ENCODE data around the gene LARGE1. TPM values are rescaled to one million over a fixed set of nuclear protein-coding genes. Genes with fewer than 3 reads are reported as not detected.

The LARGE1 gene
- total and polyA plus RNA-seq, 8 donors, result 4.1 to 29.3 (median 13.7) TPM

DNA sequence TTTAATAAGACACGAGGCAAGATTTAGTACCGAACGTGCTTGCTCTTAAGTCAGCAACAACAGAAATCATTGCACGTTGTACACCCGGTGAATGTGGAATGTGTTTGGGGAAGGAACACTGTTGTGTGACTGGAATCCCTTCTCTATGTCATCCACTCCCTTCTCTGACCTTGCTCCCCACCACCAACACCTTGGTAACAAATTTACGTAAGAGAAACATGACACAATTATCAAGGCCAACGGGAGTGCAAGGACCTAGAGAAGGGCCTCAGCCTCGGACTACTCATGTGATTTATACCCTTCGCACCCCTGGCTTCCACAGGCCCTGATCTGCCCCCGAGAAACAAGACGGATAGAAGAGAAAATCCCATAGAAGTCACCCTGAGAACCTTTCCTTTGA lies 236.2 kb downstream of the LARGE1 start:
- Histone ChIP-seq H3K9me3 (no peaks in the 10 kb centered on the region), H3K27ac (no peak overlapping the region), H3K36me3 (no peaks in the 10 kb centered on the region), H3K4me1 (no peaks in the 10 kb centered on the region), H3K27me3 (no peaks in the 10 kb centered on the region), H3K4me3 (no peak overlapping the region)
- intact Hi-C loops (cut with DNase I), result no loop called here
- FAIRE-seq, result no peak
- ATAC-seq, result no peak
- 91 to 92% methylated on average over 11 of the region's 11 CpGs for WGBS, 2 donors
- TF ChIP-seq, protein P1, sequence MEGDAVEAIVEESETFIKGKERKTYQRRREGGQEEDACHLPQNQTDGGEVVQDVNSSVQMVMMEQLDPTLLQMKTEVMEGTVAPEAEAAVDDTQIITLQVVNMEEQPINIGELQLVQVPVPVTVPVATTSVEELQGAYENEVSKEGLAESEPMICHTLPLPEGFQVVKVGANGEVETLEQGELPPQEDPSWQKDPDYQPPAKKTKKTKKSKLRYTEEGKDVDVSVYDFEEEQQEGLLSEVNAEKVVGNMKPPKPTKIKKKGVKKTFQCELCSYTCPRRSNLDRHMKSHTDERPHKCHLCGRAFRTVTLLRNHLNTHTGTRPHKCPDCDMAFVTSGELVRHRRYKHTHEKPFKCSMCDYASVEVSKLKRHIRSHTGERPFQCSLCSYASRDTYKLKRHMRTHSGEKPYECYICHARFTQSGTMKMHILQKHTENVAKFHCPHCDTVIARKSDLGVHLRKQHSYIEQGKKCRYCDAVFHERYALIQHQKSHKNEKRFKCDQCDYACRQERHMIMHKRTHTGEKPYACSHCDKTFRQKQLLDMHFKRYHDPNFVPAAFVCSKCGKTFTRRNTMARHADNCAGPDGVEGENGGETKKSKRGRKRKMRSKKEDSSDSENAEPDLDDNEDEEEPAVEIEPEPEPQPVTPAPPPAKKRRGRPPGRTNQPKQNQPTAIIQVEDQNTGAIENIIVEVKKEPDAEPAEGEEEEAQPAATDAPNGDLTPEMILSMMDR (IDR thresholded peaks at IDR 0.05), result no peak
- no peak for DNase-seq

DNA sequence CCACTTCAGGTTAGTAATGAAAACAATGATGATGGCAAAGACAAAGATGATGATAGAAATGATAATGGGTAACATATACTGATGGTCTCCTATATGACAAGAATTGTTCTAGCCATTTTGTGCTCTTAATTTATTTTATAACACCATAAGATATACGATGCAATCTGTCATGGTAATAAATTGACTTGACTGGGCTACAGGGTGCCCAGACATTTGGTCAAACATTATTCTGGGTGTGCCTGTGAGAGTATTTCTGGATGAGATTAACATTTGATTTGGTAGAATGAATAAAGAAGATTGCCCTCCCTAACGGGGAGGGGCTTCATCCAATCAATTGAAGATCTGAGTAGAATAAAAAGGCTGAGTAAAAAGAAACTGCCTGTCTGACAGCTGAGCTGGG lies 237.3 kb downstream of the LARGE1 start:
- TF ChIP-seq, protein P1 (IDR thresholded peaks at IDR 0.05), result no peak
- no peaks in the 10 kb centered on the region for H3K9me3 ChIP-seq
- no peaks in the 10 kb centered on the region for H3K4me1 ChIP-seq
- FAIRE-seq (no peak), DNase-seq (no peak), ATAC-seq (no peak)
- 47 to 48% methylated on average over 2 of the region's 2 CpGs for WGBS, 2 donors
- no peaks in the 10 kb centered on the region for H3K27me3 ChIP-seq
- intact Hi-C loops (cut with DNase I), result no loop called here
- H3K4me3 ChIP-seq, result no peak overlapping the region
- no peak overlapping the region for H3K27ac ChIP-seq
- no peaks in the 10 kb centered on the region for H3K36me3 ChIP-seq

DNA sequence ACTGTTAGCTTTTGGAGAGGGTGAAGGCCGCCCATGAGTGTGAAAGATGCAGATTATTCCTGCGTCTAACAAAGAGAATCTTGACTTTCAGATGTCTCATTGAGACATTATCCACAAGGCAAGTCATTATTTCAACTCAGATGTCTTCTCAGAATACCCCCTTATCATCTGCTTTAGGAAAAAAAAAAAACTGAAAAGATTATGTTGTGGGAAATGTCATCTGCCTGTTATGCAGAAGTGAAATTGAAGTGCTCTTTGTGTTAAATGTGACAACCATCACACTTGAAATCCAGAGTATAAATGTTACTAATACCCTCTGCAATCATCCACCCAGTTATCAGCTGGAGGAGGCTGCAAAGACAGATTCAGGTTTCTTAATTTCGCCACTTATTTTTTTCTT lies 239.6 kb downstream of the LARGE1 start:
- H3K4me1 ChIP-seq, result no peaks in the 10 kb centered on the region
- no peak overlapping the region for H3K4me3 ChIP-seq
- no peaks in the 10 kb centered on the region for H3K9me3 ChIP-seq
- no peaks in the 10 kb centered on the region for H3K27me3 ChIP-seq
- intact Hi-C loops (cut with DNase I), result no loop called here
- ATAC-seq (no peak), FAIRE-seq (no peak), DNase-seq (no peak)
- TF ChIP-seq, protein P1 (IDR thresholded peaks at IDR 0.05), result no peak
- H3K36me3 ChIP-seq, result no peaks in the 10 kb centered on the region
- WGBS, 2 donors, result 93 to 98% methylated on average over 3 of the region's 3 CpGs
- H3K27ac ChIP-seq, result no peak overlapping the region

DNA sequence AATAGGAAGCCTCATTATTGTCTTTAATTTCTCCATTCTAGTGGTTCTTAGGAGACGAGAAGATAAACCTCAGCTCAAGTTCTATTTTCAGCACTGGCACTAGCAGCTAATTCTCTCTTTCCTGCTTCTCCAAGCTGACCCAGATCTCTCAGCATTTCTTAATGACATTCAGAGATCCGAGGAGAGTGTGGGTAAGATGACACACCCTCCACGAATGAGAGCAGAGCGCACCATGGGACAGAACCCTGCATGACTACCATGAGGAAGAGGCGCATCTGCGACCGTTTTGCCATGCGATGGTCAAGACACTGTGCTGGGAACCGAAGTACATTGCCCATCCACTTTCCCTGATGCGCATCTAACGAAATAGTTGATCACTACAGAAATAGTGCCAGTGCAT lies 241.8 kb downstream of the LARGE1 start:
- no peak for DNase-seq
- no peaks in the 10 kb centered on the region for H3K27me3 ChIP-seq
- H3K4me3 ChIP-seq, result no peak overlapping the region
- ATAC-seq, result no peak
- no peak overlapping the region for H3K27ac ChIP-seq
- TF ChIP-seq, protein P1 (IDR thresholded peaks at IDR 0.05), result no peak
- 92 to 94% methylated on average over 11 of the region's 11 CpGs for WGBS, 2 donors
- intact Hi-C loops (cut with DNase I), result no loop called here
- H3K36me3 ChIP-seq, result no peaks in the 10 kb centered on the region
- H3K4me1 ChIP-seq, result no peaks in the 10 kb centered on the region
- FAIRE-seq, result no peak
- no peaks in the 10 kb centered on the region for H3K9me3 ChIP-seq

DNA sequence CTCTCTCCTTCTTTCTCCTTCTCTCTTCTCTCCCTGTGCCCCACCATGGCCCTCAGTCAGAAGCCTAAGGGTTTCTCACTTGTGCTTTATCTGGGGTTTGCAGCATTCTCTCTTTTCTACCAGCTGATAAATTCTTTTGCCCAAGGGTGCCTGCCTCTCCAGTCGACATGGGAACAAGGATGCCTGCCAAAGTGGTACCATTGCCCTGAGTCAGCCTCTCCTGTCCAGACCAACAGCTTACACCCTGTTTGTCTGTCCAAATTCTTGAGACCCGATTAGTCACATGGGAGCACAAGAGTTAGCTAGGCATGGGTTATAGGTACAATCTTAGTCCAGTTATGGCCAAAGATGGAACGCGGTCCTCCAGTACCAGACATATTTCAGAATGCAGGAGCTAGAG lies 242.7 kb downstream of the LARGE1 start:
- TF ChIP-seq, protein P1 (IDR thresholded peaks at IDR 0.05), result no peak
- H3K36me3 ChIP-seq, result no peaks in the 10 kb centered on the region
- no peak overlapping the region for H3K4me3 ChIP-seq
- FAIRE-seq, result no peak
- no peak for DNase-seq
- intact Hi-C loops (cut with DNase I), result no loop called here
- H3K9me3 ChIP-seq, result no peaks in the 10 kb centered on the region
- 66 to 74% methylated on average over 4 of the region's 4 CpGs for WGBS, 2 donors
- no peaks in the 10 kb centered on the region for H3K27me3 ChIP-seq
- ATAC-seq, result no peak
- H3K27ac ChIP-seq, result no peak overlapping the region
- H3K4me1 ChIP-seq, result no peaks in the 10 kb centered on the region
